Psoas muscle (tissue), 8 donors: ENCODE data around the gene FASTKD3. TPM values are rescaled to one million over a fixed set of nuclear protein-coding genes. Genes with fewer than 3 reads are reported as not detected.
A peak's percentile ranks its signal among the peaks of the same experiment; 100 is the strongest.

Source experiments
- ATAC-seq, 4 donors: fragments of 200-7000 bp; cut with Tn5 transposase; one replicate each; pipeline ENCODE4 v1.9.1; 2020; ENCODE audit warnings: moderate library complexity in 3 of 4, mild to moderate bottlenecking in 2 of 4
- DNase-seq, 2 donors: peaks; one replicate each; pipeline ENCODE4 v3.0.0-alpha.2; 2020
- H3K27ac ChIP-seq: fragments of 200-600 bp; one replicate; pipeline ENCODE4 v1.8.0; 2022
- H3K27me3 ChIP-seq, 3 donors: fragments of 200-600 bp in 1 of 3; one replicate each; pipeline versions ENCODE4 v1.6.1 to v1.8.0; 2013 to 2022; ENCODE audit warnings: low read length in 2 of 3, mild to moderate bottlenecking in 2 of 3, moderate library complexity in 1 of 3; ENCODE audit not compliant: insufficient read depth in 3 of 3
- H3K36me3 ChIP-seq, 2 donors: fragments of 200-600 bp in 1 of 2; one replicate each; pipeline versions ENCODE4 v1.6.1 to v1.8.0; 2013 to 2022; ENCODE audit warnings: low read depth in 1 of 2, mild to moderate bottlenecking in 1 of 2, moderate library complexity in 1 of 2; ENCODE audit not compliant: insufficient read depth in 1 of 2
- H3K4me1 ChIP-seq: fragments of 200-600 bp; one replicate; pipeline ENCODE4 v1.8.0; 2022
- H3K4me3 ChIP-seq: fragments of 200-600 bp; one replicate; pipeline ENCODE4 v1.8.0; 2022; ENCODE audit warnings: mild to moderate bottlenecking
- H3K9me3 ChIP-seq: fragments of 200-600 bp; one replicate; pipeline ENCODE4 v1.8.0; 2022
- WGBS, 3 donors: extraction: QIAGEN DNeasy Blood & Tissue Kit; methylation state at CpG; one replicate each; pipeline versions ENCODE4 v1.1.6 to v1.1.7; 2013; 5-methylcytosine and 5-hydroxymethylcytosine counted together
- intact Hi-C, 2 donors: fragments of 100-400 bp; cut with DNase I; formaldehyde crosslinking; loops; one replicate each; pipeline versions ENCODE4 v1.11.0 to v1.14.2; 2022
- polyA plus RNA-seq, 3 donors: library from polyadenylated mRNA; stranded (reverse); fragments of 200-250 nt; gene quantifications; one replicate each; pipeline ENCODE4 v1.2.3, GENCODE V29; 2013
- total RNA-seq, 4 donors: library from RNA; stranded (reverse); fragmentation: NEBNext Ultra II Directional in 2 of 4; extraction: Animal tissue kit (Norgen Biotek cat#: 25700) in 2 of 4; gene quantifications; one replicate each; pipeline versions ENCODE4 v1.2.1 to v1.2.4, GENCODE V29; 2021 to 2023
- TF ChIP-seq, protein P1 (sequence below): fragments of 200-600 bp; IDR thresholded peaks from one replicate; pipeline ENCODE4 v1.8.0; 2022; ENCODE audit warnings: antibody characterized with exemption
- donor health status: healthy with polysubstance abuse.
- donor health status: DM: no; HTN: no; CAD: no; lungs with moderate emphysema.
- donor health status: Bipolar disorder and iron deficiency.
- donor health status: healthy.
- donor health status: DM: yes; HTN: yes; CAD: no.
- donor health status: DM: no; HTN: no; CAD: no.
- donor health status: DM: no; HTN: no; CAD: no.
- donor health status: DM: yes; HTN: yes; CAD: no.

FASTKD3 gene
- total and polyA plus RNA-seq, 7 donors = 5.1 to 15.2 (median 6.4) TPM

DNA sequence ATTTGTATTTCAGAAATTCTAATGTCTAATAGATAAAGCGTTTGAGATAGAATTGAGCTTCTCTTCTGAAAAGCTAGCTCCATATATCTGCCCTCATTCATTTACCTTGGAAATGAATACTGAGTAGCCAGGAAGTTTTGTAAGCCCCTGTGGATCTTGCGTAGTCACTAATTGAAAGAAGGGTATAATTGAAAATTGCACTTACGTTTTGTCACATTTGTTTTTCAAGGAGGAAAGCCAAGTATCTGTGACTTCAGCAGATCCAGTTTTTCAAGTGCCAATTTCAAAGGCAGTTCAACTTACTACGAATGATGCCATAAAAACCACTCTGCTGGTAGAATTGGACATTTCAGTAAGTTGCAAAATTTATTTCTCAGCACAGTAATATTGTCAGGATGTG, 14.1 kb upstream of the FASTKD3 start:
- intact Hi-C loops = no loop called here
- ATAC-seq = no peak
- DNase-seq = no peak
- Histone ChIP-seq H3K4me3 (no peak overlapping the region), H3K9me3 (no peaks in the 10 kb centered on the region), H3K27ac (no peak overlapping the region), H3K36me3 (peaks cover 16 to 93% of the 10 kb centered on the region in 2 donors), H3K4me1 (no peaks in the 10 kb centered on the region), H3K27me3 (no peaks in the 10 kb centered on the region)
- WGBS, 3 donors = 83 to 92% (median 87%) methylated on average over 4 of the region's 4 CpGs
- TF ChIP-seq, protein P1, sequence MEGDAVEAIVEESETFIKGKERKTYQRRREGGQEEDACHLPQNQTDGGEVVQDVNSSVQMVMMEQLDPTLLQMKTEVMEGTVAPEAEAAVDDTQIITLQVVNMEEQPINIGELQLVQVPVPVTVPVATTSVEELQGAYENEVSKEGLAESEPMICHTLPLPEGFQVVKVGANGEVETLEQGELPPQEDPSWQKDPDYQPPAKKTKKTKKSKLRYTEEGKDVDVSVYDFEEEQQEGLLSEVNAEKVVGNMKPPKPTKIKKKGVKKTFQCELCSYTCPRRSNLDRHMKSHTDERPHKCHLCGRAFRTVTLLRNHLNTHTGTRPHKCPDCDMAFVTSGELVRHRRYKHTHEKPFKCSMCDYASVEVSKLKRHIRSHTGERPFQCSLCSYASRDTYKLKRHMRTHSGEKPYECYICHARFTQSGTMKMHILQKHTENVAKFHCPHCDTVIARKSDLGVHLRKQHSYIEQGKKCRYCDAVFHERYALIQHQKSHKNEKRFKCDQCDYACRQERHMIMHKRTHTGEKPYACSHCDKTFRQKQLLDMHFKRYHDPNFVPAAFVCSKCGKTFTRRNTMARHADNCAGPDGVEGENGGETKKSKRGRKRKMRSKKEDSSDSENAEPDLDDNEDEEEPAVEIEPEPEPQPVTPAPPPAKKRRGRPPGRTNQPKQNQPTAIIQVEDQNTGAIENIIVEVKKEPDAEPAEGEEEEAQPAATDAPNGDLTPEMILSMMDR = no peak

DNA sequence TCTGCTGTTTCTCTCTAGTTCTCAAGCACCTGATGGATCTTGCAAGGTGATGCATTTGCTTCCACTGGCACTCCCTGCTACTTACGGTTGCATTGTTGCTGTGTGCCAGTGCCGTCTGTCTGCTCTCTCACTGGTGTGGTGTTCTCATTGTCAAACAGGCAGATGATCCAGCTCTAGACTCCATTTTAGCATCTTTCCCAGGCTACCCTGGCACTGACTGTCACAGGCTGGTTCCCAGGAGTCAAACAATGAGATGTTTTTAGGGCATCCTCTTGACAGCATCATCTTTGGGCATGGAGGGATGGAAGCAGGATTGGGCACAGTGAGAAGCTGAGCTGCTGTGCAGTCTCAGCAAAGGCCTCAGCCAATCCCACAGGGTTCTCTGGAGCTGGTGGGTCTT, 13.0 kb upstream of the FASTKD3 start:
- DNase-seq = no peak
- Histone ChIP-seq H3K4me1 (no peaks in the 10 kb centered on the region), H3K36me3 (peaks cover 16 to 99% of the 10 kb centered on the region in 2 donors), H3K9me3 (no peaks in the 10 kb centered on the region), H3K27ac (no peak overlapping the region), H3K27me3 (no peaks in the 10 kb centered on the region), H3K4me3 (no peak overlapping the region)
- TF ChIP-seq, protein P1 = no peak
- intact Hi-C loops = no loop called here
- WGBS, 3 donors = 85 to 98% (median 91%) methylated on average over 2 of the region's 2 CpGs
- ATAC-seq = no peak

DNA sequence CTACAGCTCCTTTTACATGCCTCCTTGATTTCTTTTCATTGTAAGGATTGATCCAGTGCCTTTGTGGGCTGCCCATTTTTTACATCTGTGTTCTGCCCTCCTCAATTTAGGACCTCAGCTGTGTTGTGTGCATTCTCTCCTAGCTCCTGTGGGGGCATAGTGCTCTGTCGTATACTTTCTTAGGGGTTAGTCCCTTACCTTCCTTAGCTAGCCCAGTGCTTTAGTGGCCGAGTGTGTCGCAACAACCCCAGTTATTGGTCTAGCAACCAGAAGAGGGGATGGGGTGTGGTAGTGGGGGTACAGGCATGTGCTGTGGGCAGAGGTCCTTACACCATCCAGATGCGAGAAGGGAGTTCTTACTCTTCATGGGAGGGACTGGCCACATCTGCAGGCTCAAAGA, 12.3 kb upstream of the FASTKD3 start:
- ATAC-seq (no peak), DNase-seq (no peak)
- Histone ChIP-seq H3K27ac (no peak overlapping the region), H3K9me3 (no peaks in the 10 kb centered on the region), H3K36me3 (peaks cover 16 to 99% of the 10 kb centered on the region in 2 donors), H3K27me3 (no peaks in the 10 kb centered on the region), H3K4me3 (no peak overlapping the region), H3K4me1 (no peaks in the 10 kb centered on the region)
- TF ChIP-seq, protein P1 = no peak
- intact Hi-C loops = no loop called here
- WGBS, 3 donors = 89 to 90% (median 90%) methylated on average over 4 of the region's 4 CpGs

DNA sequence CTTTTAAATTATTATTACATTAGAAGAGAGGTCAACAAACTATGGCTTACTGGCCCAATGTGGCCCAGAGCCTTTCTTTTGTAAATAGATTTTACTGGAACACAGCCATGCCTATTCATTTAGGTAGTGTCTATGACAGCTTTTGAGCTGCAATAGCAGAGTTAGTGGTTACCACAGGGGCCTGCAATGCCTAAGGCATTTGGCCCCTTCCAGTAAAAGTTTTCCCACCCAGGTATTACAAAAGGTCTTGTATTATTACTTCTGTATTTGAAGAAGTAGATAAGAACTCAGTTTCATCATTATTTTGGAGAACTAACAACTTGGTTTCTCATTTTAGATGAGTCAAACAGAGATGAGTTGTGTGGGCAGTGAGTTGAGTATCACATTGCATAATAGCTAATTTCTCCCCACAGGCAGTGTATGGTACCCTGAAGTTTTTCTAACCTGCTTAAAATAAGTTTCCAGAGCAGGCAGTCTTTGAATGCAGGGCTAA, 9.6 kb upstream of the FASTKD3 start:
- Histone ChIP-seq H3K9me3 (no peaks in the 10 kb centered on the region), H3K4me1 (no peaks in the 10 kb centered on the region), H3K27ac (no peak overlapping the region), H3K36me3 (peaks cover 16 to 95% of the 10 kb centered on the region in 2 donors), H3K27me3 (no peaks in the 10 kb centered on the region), H3K4me3 (no peak overlapping the region)
- ATAC-seq = peak in 1 of 4 donors; percentile 50
- intact Hi-C loops = no loop called here
- no peak for DNase-seq
- TF ChIP-seq, protein P1 = no peak

DNA sequence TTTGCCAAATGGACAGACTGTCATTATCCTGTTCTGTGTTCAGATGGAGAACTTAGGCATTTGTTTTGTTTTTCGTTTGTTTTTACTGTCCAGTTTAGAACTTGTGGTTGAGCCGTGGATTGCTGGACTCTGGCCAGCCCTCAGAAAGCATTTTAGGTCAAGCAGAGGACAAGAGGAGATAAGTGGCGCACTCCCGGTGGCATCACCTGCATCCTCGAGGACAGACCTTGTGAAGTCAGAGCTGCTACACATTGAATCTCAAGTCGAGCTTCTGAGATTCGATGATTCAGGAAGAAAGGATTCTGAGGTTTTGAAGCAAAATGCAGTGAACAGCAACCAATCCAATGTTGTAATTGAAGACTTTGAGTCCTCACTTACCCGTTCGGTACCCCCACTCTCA, 9.0 kb upstream of the FASTKD3 start:
- H3K27ac ChIP-seq = no peak overlapping the region

More for the DNA sequence above, 9.0 kb upstream of the FASTKD3 start:
- TF ChIP-seq, protein P1 = no peak
- H3K4me3 ChIP-seq = no peak overlapping the region
- peaks cover 16 to 95% of the 10 kb centered on the region in 2 donors for H3K36me3 ChIP-seq
- H3K9me3 ChIP-seq = no peaks in the 10 kb centered on the region
- DNase-seq (no peak), ATAC-seq (no peak)
- 76 to 88% (median 85%) methylated on average over 9 of the region's 9 CpGs for WGBS, 3 donors
- intact Hi-C loops = no loop called here
- H3K4me1 ChIP-seq = no peaks in the 10 kb centered on the region
- H3K27me3 ChIP-seq = no peaks in the 10 kb centered on the region
